IMR-90 (cell line): ENCODE results near the gene FBN1. TPM values are rescaled to one million over a fixed set of nuclear protein-coding genes. Genes with fewer than 3 reads are reported as not detected.

Experiments
- ATAC-seq: fragments of 200-7000 bp; cut with Tn5 transposase; 2 replicates; pipeline ENCODE4 v1.9.1; 2020; ENCODE audit warnings: low read depth, mild to moderate bottlenecking, moderate library complexity
- BruUV-seq: library from RNA; stranded (reverse); fragments of 400-500 nt; replicated peaks from 2 replicates; lab custom pipeline; 2021; lab: Mats Ljungman, UMichigan
- CTCF ChIA-PET: fragments of 300-600 bp; formaldehyde crosslinking; extraction: SDS; loops from one replicate; lab custom pipeline; 2021; ENCODE audit warnings: antibody characterized with exemption; lab: Yijun Ruan, JAX
- POLR2A ChIA-PET: fragments of 300-600 bp; sonication (Branson Sonifier 250); formaldehyde crosslinking; loops from one replicate; lab custom pipeline; 2022; ENCODE audit warnings: antibody characterized with exemption; ENCODE audit not compliant: unreplicated experiment; lab: Charles Lee
- DNase-seq: peaks from one replicate; pipeline ENCODE4 v3.0.0; 2013
- H2AFZ ChIP-seq: replicated peaks from 2 replicates; pipeline ENCODE3; 2013; ENCODE audit warnings: low read length, mild to moderate bottlenecking; ENCODE audit not compliant: poor library complexity
- H2AK5ac ChIP-seq: 2 replicates; pipeline ENCODE4 v1.6.1; 2013; ENCODE audit warnings: low read depth, low read length, inconsistent platforms
- H2AK9ac ChIP-seq: replicated peaks from 2 replicates; pipeline ENCODE3; 2013; ENCODE audit warnings: mild to moderate bottlenecking, low read depth, low read length, moderate library complexity; ENCODE audit not compliant: poor library complexity
- H2BK120ac ChIP-seq: 2 replicates; pipeline ENCODE4 v1.6.1; 2013; ENCODE audit warnings: low read depth, low read length, inconsistent platforms
- H2BK15ac ChIP-seq: 3 replicates; pipeline ENCODE4 v1.6.1; 2013; ENCODE audit warnings: low read depth, low read length, inconsistent platforms
- H2BK20ac ChIP-seq: 2 replicates; pipeline ENCODE4 v1.6.1; 2013; ENCODE audit warnings: low read depth, mild to moderate bottlenecking, inconsistent platforms, low read length, moderate library complexity
- H2BK5ac ChIP-seq: 2 replicates; pipeline ENCODE4 v1.6.1; 2013; ENCODE audit warnings: mild to moderate bottlenecking, low read depth, low read length, inconsistent platforms; ENCODE audit not compliant: poor library complexity, severe bottlenecking
- H3K14ac ChIP-seq: replicated peaks from 2 replicates; pipeline ENCODE4 v1.6.1; 2013; ENCODE audit warnings: low read depth, low read length, inconsistent platforms
- H3K18ac ChIP-seq: 2 replicates; pipeline ENCODE4 v1.6.1; 2013; ENCODE audit warnings: low read depth, low read length, control low read depth
- H3K23ac ChIP-seq: 2 replicates; pipeline ENCODE4 v1.6.1; 2013; ENCODE audit warnings: low read depth, low read length, inconsistent platforms
- H3K27ac ChIP-seq: 2 replicates; pipeline ENCODE4 v1.5.1; 2013; ENCODE audit warnings: mild to moderate bottlenecking, control low read depth, low read length; ENCODE audit not compliant: insufficient read depth
- H3K27me3 ChIP-seq: 2 replicates; pipeline ENCODE4 v1.6.1; 2013; ENCODE audit warnings: low read length; ENCODE audit not compliant: control insufficient read depth, insufficient read depth
- H3K36me3 ChIP-seq: 2 replicates; pipeline ENCODE4 v1.6.1; 2013; ENCODE audit warnings: low read length, mixed read lengths; ENCODE audit not compliant: control insufficient read depth, insufficient read depth
- H3K4ac ChIP-seq: 2 replicates; pipeline ENCODE4 v1.6.1; 2013; ENCODE audit warnings: low read depth, low read length, inconsistent platforms
- H3K4me1 ChIP-seq: 2 replicates; pipeline ENCODE4 v1.6.1; 2013; ENCODE audit warnings: low read length, mixed read lengths; ENCODE audit not compliant: control insufficient read depth, insufficient read depth
- H3K4me2 ChIP-seq: 2 replicates; pipeline ENCODE4 v1.6.1; 2013; ENCODE audit warnings: low read depth, mild to moderate bottlenecking, control low read depth, low read length, moderate library complexity
- H3K4me3 ChIP-seq: 2 replicates; pipeline ENCODE4 v1.5.1; 2013; ENCODE audit warnings: low read depth, mild to moderate bottlenecking, control low read depth, low read length, moderate library complexity; ENCODE audit not compliant: insufficient read depth
- H3K56ac ChIP-seq: 2 replicates; pipeline ENCODE4 v1.6.1; 2013; ENCODE audit warnings: low read length, inconsistent platforms; ENCODE audit not compliant: insufficient read depth; ENCODE audit errors: extremely low read depth
- H3K79me1 ChIP-seq, 2 experiments: 2 replicates each; pipeline ENCODE4 v1.6.1; 2013; ENCODE audit warnings: low read length in 2 of 2, inconsistent platforms in 1 of 2, low read depth in 1 of 2
- H3K9ac ChIP-seq: 2 replicates; pipeline ENCODE4 v1.6.1; 2013; ENCODE audit warnings: low read depth, low read length, control low read depth
- H3K9me1 ChIP-seq: 2 replicates; pipeline ENCODE4 v1.6.1; 2013; ENCODE audit warnings: low read length, inconsistent platforms; ENCODE audit not compliant: insufficient read depth
- H3K9me3 ChIP-seq: 2 replicates; pipeline ENCODE4 v1.6.1; 2013; ENCODE audit warnings: low read length; ENCODE audit not compliant: control insufficient read depth, insufficient read depth
- H4K20me1 ChIP-seq: 2 replicates; pipeline ENCODE4 v1.6.1; 2013; ENCODE audit warnings: low read length, inconsistent platforms; ENCODE audit not compliant: insufficient read depth
- H4K5ac ChIP-seq: 2 replicates; pipeline ENCODE4 v1.6.1; 2013; ENCODE audit warnings: mild to moderate bottlenecking, low read depth, low read length, control low read depth
- H4K8ac ChIP-seq, 2 experiments: 2 replicates each; pipeline ENCODE4 v1.6.1; 2013; ENCODE audit warnings: low read depth in 2 of 2, low read length in 2 of 2, control low read depth in 1 of 2, inconsistent platforms in 1 of 2
- H4K91ac ChIP-seq: 2 replicates; pipeline ENCODE4 v1.6.1; 2013; ENCODE audit warnings: low read depth, low read length, inconsistent platforms; ENCODE audit not compliant: insufficient read depth
- CEBPB ChIP-seq: IDR thresholded peaks from 2 replicates; pipeline ENCODE4 v1.6.1; 2012; ENCODE audit warnings: low read depth, low read length, improper control_type of control experiment
- FOS ChIP-seq: fragments of 150-350 bp; IDR thresholded peaks from 2 replicates; pipeline ENCODE4 v1.6.1; 2016; ENCODE audit warnings: low read depth, low read length
- MAFK ChIP-seq: IDR thresholded peaks from 2 replicates; pipeline ENCODE4 v1.6.1; 2012; ENCODE audit warnings: low read depth, low read length, improper control_type of control experiment
- MAZ ChIP-seq: IDR thresholded peaks from 2 replicates; pipeline ENCODE4 v1.6.1; 2012; ENCODE audit warnings: low read depth, mild to moderate bottlenecking, low read length, improper control_type of control experiment, moderate library complexity, borderline replicate concordance
- NFE2L2 ChIP-seq: fragments of 150-350 bp; IDR thresholded peaks from 2 replicates; pipeline ENCODE4 v1.6.1; 2016; ENCODE audit warnings: low read depth, mild to moderate bottlenecking, low read length
- RAD21 ChIP-seq: IDR thresholded peaks from 2 replicates; pipeline ENCODE4 v1.6.1; 2012; ENCODE audit warnings: low read length, improper control_type of control experiment
- RCOR1 ChIP-seq: IDR thresholded peaks from 2 replicates; pipeline ENCODE4 v1.6.1; 2012; ENCODE audit warnings: mild to moderate bottlenecking, low read length, improper control_type of control experiment; ENCODE audit not compliant: insufficient replicate concordance
- SMC3 ChIP-seq: fragments of 150-350 bp; IDR thresholded peaks from 2 replicates; pipeline ENCODE4 v1.6.1; 2016; ENCODE audit warnings: low read depth, mild to moderate bottlenecking, antibody characterized with exemption, low read length, moderate library complexity
- USF2 ChIP-seq: fragments of 150-350 bp; IDR thresholded peaks from 2 replicates; pipeline ENCODE4 v1.6.1; 2017; ENCODE audit warnings: mild to moderate bottlenecking, antibody characterized with exemption, low read length, low read depth
- WGBS, 2 experiments: methylation state at CpG; one replicate each; pipeline versions ENCODE4 v1.1.5 to v1.1.7; 2013; ENCODE audit warnings: missing lambda C conversion rate in 2 of 2; ENCODE audit not compliant: insufficient read length in 1 of 2; ENCODE audit errors: extremely low coverage in 2 of 2; 5-methylcytosine and 5-hydroxymethylcytosine counted together
- dilution Hi-C: fragments of 300-500 bp; cut with HindIII; formaldehyde crosslinking; loops from one replicate; pipeline ENCODE4 v1.14.3; 2018; ENCODE audit warnings: low sequenced_read_pairs; ENCODE audit not compliant: unreplicated experiment
- in situ Hi-C: fragments of 300-500 bp; cut with MboI; formaldehyde crosslinking; loops from 3 replicates; pipeline ENCODE4 v1.14.3; 2019; ENCODE audit warnings: low sequenced_read_pairs, inconsistent platforms, mixed read lengths
- intact Hi-C: fragments of 100-400 bp; cut with micrococcal nuclease; formaldehyde crosslinking; loops from 2 replicates; pipeline ENCODE4 v1.10.0; 2022
- polyA plus RNA-seq, 3 experiments: library from polyadenylated mRNA; depleted of rRNA; stranded (reverse); fragments of >200 nt; gene quantifications; 2 replicates each; pipeline ENCODE4 v1.2.3, GENCODE V29; 2012; ENCODE audit warnings: low replicate concordance in 1 of 3
- total RNA-seq: library from RNA; depleted of rRNA; stranded (reverse); fragments of >200 nt; gene quantifications from 2 replicates; pipeline ENCODE4 v1.2.3, GENCODE V29; 2012

The FBN1 gene
- total and polyA plus RNA-seq, 2 of the 4 experiments (the other 2 are of a cell fraction): 134 to 283 TPM

GRCh38 chr15:48373821-48374451 lies 271.6 kb downstream of the FBN1 start:
- POLR2A ChIA-PET: no interaction called here
- Histone ChIP-seq H3K79me1 (no peaks in the 10 kb centered on the region), H3K4ac (no peak overlapping the region; the same call in 1 of the 2 replicates), H2AK9ac (no peak overlapping the region), H3K9me1 (peaks cover 4% of the 10 kb centered on the region; the same call in 1 of the 2 replicates), H3K4me2 (peak overlapping the region; percentile 20; the same call in 1 of the 2 replicates), H2BK120ac (peak overlapping the region; percentile 5), H3K4me1 (peaks cover 2% of the 10 kb centered on the region; the same call in 1 of the 2 replicates), H3K27ac (no peak overlapping the region), H3K36me3 (no peaks in the 10 kb centered on the region), H3K9ac (no peak overlapping the region), H4K8ac (peak overlapping the region in 1 of 2 experiments; percentile 27; a peak in 1 of 4 replicates), H3K56ac (no peak overlapping the region), H3K23ac (peak overlapping the region; percentile 61; the same call in 1 of the 2 replicates), H4K20me1 (no peaks in the 10 kb centered on the region), H2BK20ac (peak overlapping the region; percentile 4), H3K4me3 (no peak overlapping the region), H2AFZ (peak overlapping the region; percentile 47), H3K9me3 (no peaks in the 10 kb centered on the region), H4K91ac (peak overlapping the region; percentile 63; the same call in 1 of the 2 replicates), H3K27me3 (no peaks in the 10 kb centered on the region), H2AK5ac (peak overlapping the region; percentile 37; the same call in 1 of the 2 replicates), H3K14ac (peak overlapping the region; percentile 51; the same call in 1 of the 2 replicates), H2BK5ac (no peak overlapping the region), H3K18ac (no peak overlapping the region), H2BK15ac (peak overlapping the region; percentile 63; the same call in 2 of the 3 replicates), H4K5ac (no peak overlapping the region)
- CTCF ChIA-PET: interaction anchor here (0.8 to 1.6 kb wide), 4 partner anchors 16 to 37 kb away, joined by 3 to 4 read pairs (median 4); no protein-coding TSS in a partner anchor
- WGBS, 2 experiments: 20% methylated on average over 1 of the region's 10 CpGs; no CpG with 5 or more reads in 1 of the 2 experiments
- dilution Hi-C loops (no loop called here), intact Hi-C loops (no loop called here), in situ Hi-C loops (loop anchor here (25.0 kb wide), 1 partner anchor 588 kb away; the partner anchor contains the start of gene SHC4)
- ATAC-seq: peak; percentile 85
- no TSS peak for BruUV-seq
- peak; percentile 81 for DNase-seq
- peak; percentile 76 for TF ChIP-seq CEBPB
- no peak for TF ChIP-seq RCOR1
- no peak for TF ChIP-seq MAZ
- TF ChIP-seq NFE2L2: no peak
- TF ChIP-seq FOS: 0 out of 2 replicates have a peak, but pooled peaks have one; percentile 42
- TF ChIP-seq USF2: no peak
- no peak for TF ChIP-seq SMC3
- TF ChIP-seq RAD21: no peak
- TF ChIP-seq MAFK: no peak
